ENCODE measurements around the gene CSMD2. TPM values are rescaled to one million over a fixed set of nuclear protein-coding genes. Genes with fewer than 3 reads are reported as not detected.

Gene CSMD2
- polyA plus RNA-seq, 1 of the 3 experiments (the other 2 are of a cell fraction): not detected

- no peaks in the 10 kb centered on the region for H3K4me1 ChIP-seq (ENCODE audit: control insufficient read depth in 1 of 2, insufficient read depth in 2 of 2, low read depth in 1 of 2, low read length in 1 of 2)
Measured at GRCh38 chr1:34101151-34101550, 63.9 kb downstream of the CSMD2 start.

More at GRCh38 chr1:34101151-34101550, 63.9 kb downstream of the CSMD2 start:
- no peak overlapping the region for H2AFZ ChIP-seq (ENCODE audit: low read depth)
- no peaks in the 10 kb centered on the region for H3K79me2 ChIP-seq (ENCODE audit: insufficient read depth)
- ChIA-PET POLR2A (interaction anchor here (0.6 kb wide), 1 partner anchor 164 kb away, joined by 3 read pairs; no protein-coding TSS in a partner anchor), CTCF (interaction anchor here (1.3 to 1.4 kb wide), 2 partner anchors 13 kb away, joined by 5 read pairs; no protein-coding TSS in a partner anchor)
- no peak overlapping the region for H3K4me2 ChIP-seq
- no peak overlapping the region for H3K27ac ChIP-seq (ENCODE audit: low read depth in 2 of 2, low read length in 1 of 2)
- no peak for DNase-seq
- H3K4me3 ChIP-seq (ENCODE audit: low read depth in 2 of 2, low read length in 1 of 2): no peak overlapping the region
- no peaks in the 10 kb centered on the region for H3K36me3 ChIP-seq (replicated peaks in 1 of 2; ENCODE audit: control insufficient read depth in 1 of 2, insufficient read depth in 2 of 2, low read length in 1 of 2)
- H3K9ac ChIP-seq: no peak overlapping the region
- TF ChIP-seq TCF12 (IDR thresholded peaks at IDR 0.05): no peak
- TF ChIP-seq POLR2AphosphoS5 (IDR thresholded peaks at IDR 0.05; ENCODE audit: low read depth, low read length): no peak
- no peak for TF ChIP-seq GABPA (IDR thresholded peaks at IDR 0.05; ENCODE audit: low read depth)
- no peak for TF ChIP-seq TAF1 (IDR thresholded peaks at IDR 0.05; ENCODE audit: borderline replicate concordance, low read depth, low read length)
- TF ChIP-seq RAD21 (IDR thresholded peaks at IDR 0.05; ENCODE audit: low read length): no peak
- TF ChIP-seq NFIC (IDR thresholded peaks at IDR 0.05; ENCODE audit: borderline replicate concordance): no peak
- no peak for TF ChIP-seq GATA2 (CRISPR knock-in tag; IDR thresholded peaks at IDR 0.05)
- TF ChIP-seq REST (IDR thresholded peaks at IDR 0.05; ENCODE audit: low read depth, low read length): no peak
- no peak for TF ChIP-seq CTCF (IDR thresholded peaks at IDR 0.05)
- no peak for TF ChIP-seq FOSL2 (IDR thresholded peaks at IDR 0.05; ENCODE audit: borderline replicate concordance, low read depth)
- TF ChIP-seq MAX (IDR thresholded peaks at IDR 0.05; ENCODE audit: low read depth): no peak
- no peak for TF ChIP-seq FOXJ3 (CRISPR knock-in tag; IDR thresholded peaks at IDR 0.05)
- no peak for TF ChIP-seq NRF1 (IDR thresholded peaks at IDR 0.05; ENCODE audit: low read depth, low read length)
- TF ChIP-seq EP300 (IDR thresholded peaks at IDR 0.05; ENCODE audit: borderline replicate concordance in 1 of 2, low read depth in 1 of 2, low read length in 1 of 2): no peak
- WGBS (ENCODE audit: low lambda C conversion rate): 78% methylated on average over 1 of the region's 1 CpG
- H3K9me2 ChIP-seq: no peaks in the 10 kb centered on the region
- H3K9me3 ChIP-seq: no peaks in the 10 kb centered on the region; the same call in 1 of the 2 replicates
- H4K20me1 ChIP-seq (ENCODE audit: insufficient read depth): no peaks in the 10 kb centered on the region
- H3K27me3 ChIP-seq (ENCODE audit: insufficient read depth): no peaks in the 10 kb centered on the region
- no peaks in the 10 kb centered on the region for H3F3A ChIP-seq (replicated peaks; ENCODE audit: insufficient read depth)
